Astrocyte (in vitro differentiated cells and primary cell): ENCODE measurements around the gene WDR83. TPM values are rescaled to one million over a fixed set of nuclear protein-coding genes. Genes with fewer than 3 reads are reported as not detected.
"Not testable (repeated sequence)": the region's sequence is repeated elsewhere in the genome, so short reads cannot be mapped to it uniquely, and the experiment has no call there.

Source experiments
- DNase-seq: peaks from one replicate; pipeline ENCODE4 v3.0.0-alpha.2; 2010; ENCODE audit warnings: low read depth
- FAIRE-seq: peaks from 2 replicates; lab custom pipeline; 2011; peaks lifted over from hg19 to GRCh38; lab: Jason Lieb, UNC
- H2AFZ ChIP-seq: 2 replicates; pipeline ENCODE4 v1.6.0; 2012; ENCODE audit warnings: low read depth, low read length, inconsistent platforms
- H3K27ac ChIP-seq: 2 replicates; pipeline ENCODE4 v1.5.1; 2011; ENCODE audit warnings: low read depth, low read length, inconsistent platforms
- H3K27me3 ChIP-seq: 2 replicates; pipeline ENCODE4 v1.6.0; 2011; ENCODE audit warnings: low read length, inconsistent platforms; ENCODE audit not compliant: insufficient read depth
- H3K36me3 ChIP-seq: 2 replicates; pipeline ENCODE4 v1.5.1; 2011; ENCODE audit warnings: low read length, inconsistent platforms; ENCODE audit not compliant: insufficient read depth
- H3K4me1 ChIP-seq: 2 replicates; pipeline ENCODE4 v1.5.1; 2011; ENCODE audit warnings: low read length, inconsistent platforms; ENCODE audit not compliant: insufficient read depth
- H3K4me2 ChIP-seq: 2 replicates; pipeline ENCODE4 v1.6.0; 2012; ENCODE audit warnings: low read length, inconsistent platforms
- H3K4me3 ChIP-seq: 2 replicates; pipeline ENCODE4 v1.5.1; 2011; ENCODE audit warnings: low read depth, mild to moderate bottlenecking, low read length, inconsistent platforms; ENCODE audit not compliant: insufficient read depth
- H3K79me2 ChIP-seq: 2 replicates; pipeline ENCODE4 v1.6.0; 2012; ENCODE audit warnings: mild to moderate bottlenecking, low read length, inconsistent platforms; ENCODE audit not compliant: insufficient read depth
- H3K9ac ChIP-seq: 2 replicates; pipeline ENCODE4 v1.6.0; 2012; ENCODE audit warnings: mild to moderate bottlenecking, low read length, inconsistent platforms
- H3K9me3 ChIP-seq: 2 replicates; pipeline ENCODE4 v1.5.1; 2012; ENCODE audit warnings: low read depth, mild to moderate bottlenecking, low read length, inconsistent platforms; ENCODE audit not compliant: insufficient read depth
- H4K20me1 ChIP-seq: 2 replicates; pipeline ENCODE4 v1.6.0; 2012; ENCODE audit warnings: low read length, inconsistent platforms; ENCODE audit not compliant: insufficient read depth
- H3K27ac Mint-ChIP-seq: one replicate; pipeline ENCODE4 v1.8.0; 2021; ENCODE audit warnings: mild to moderate bottlenecking, mixed read lengths; ENCODE audit not compliant: unreplicated experiment
- H3K27me3 Mint-ChIP-seq: one replicate; pipeline ENCODE4 v1.8.0; 2021; ENCODE audit warnings: low read depth, mixed read lengths; ENCODE audit not compliant: unreplicated experiment
- H3K36me3 Mint-ChIP-seq: one replicate; pipeline ENCODE4 v1.8.0; 2021; ENCODE audit warnings: low read depth, mixed read lengths; ENCODE audit not compliant: unreplicated experiment
- H3K4me1 Mint-ChIP-seq: one replicate; pipeline ENCODE4 v1.8.0; 2021; ENCODE audit warnings: low read depth, mixed read lengths; ENCODE audit not compliant: unreplicated experiment
- H3K4me3 Mint-ChIP-seq: one replicate; pipeline ENCODE4 v1.8.0; 2021; ENCODE audit warnings: mild to moderate bottlenecking, moderate library complexity, mixed read lengths; ENCODE audit not compliant: unreplicated experiment
- H3K9me3 Mint-ChIP-seq: one replicate; pipeline ENCODE4 v1.8.0; 2021; ENCODE audit warnings: mild to moderate bottlenecking, mixed read lengths; ENCODE audit not compliant: unreplicated experiment
- CTCF ChIP-seq: IDR thresholded peaks from 2 replicates; pipeline ENCODE4 v1.5.1; 2011; ENCODE audit warnings: low read depth, mild to moderate bottlenecking, inconsistent platforms, low read length, moderate library complexity; ENCODE audit not compliant: insufficient read depth
- EZH2 ChIP-seq: IDR thresholded peaks from 2 replicates; pipeline ENCODE4 v1.6.1; 2012; ENCODE audit warnings: mild to moderate bottlenecking, low read length, inconsistent platforms; ENCODE audit not compliant: insufficient read depth
- total RNA-seq: library from RNA; stranded (reverse); gene quantifications from 2 replicates; pipeline ENCODE4 v1.2.1, GENCODE V29; 2021

Gene WDR83
- total RNA-seq, 1 donor from 2014 or later, result 13.3 TPM

DNA sequence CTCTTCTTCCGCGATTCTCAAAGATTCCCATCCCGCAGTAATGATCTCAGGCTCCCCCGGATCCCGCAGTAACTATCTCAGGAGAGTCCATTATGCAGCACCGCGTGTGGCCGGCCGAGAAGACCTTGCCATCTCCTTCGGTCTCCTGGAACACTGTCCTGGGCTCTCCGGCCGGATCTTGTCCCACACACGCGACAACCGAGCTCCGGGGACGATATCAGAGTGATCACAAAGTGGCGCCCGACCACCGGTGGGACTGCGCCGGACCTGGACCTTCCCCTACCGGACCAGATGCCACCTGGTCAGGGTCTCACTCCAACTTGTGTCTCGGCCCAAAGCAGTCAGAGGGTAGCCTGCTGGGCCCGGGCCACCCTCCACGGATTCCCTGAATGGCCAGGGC is 24.1 kb upstream of the WDR83 start:
- H3K36me3 ChIP-seq, result no peaks in the 10 kb centered on the region
- no peak overlapping the region for H3K4me2 ChIP-seq
- H3K27me3 ChIP-seq, result no peaks in the 10 kb centered on the region
- Mint-ChIP-seq H3K27ac (no peak overlapping the region), H3K4me1 (no peaks in the 10 kb centered on the region), H3K36me3 (peaks cover 16% of the 10 kb centered on the region), H3K27me3 (no peaks in the 10 kb centered on the region), H3K9me3 (no peaks in the 10 kb centered on the region), H3K4me3 (no peak overlapping the region)
- H3K27ac ChIP-seq, result no peak overlapping the region
- no peak overlapping the region for H3K4me3 ChIP-seq
- no peaks in the 10 kb centered on the region for H3K79me2 ChIP-seq
- H4K20me1 ChIP-seq, result no peaks in the 10 kb centered on the region
- H3K9ac ChIP-seq, result no peak overlapping the region
- H3K4me1 ChIP-seq, result peaks cover 5% of the 10 kb centered on the region
- peaks cover 4% of the 10 kb centered on the region for H3K9me3 ChIP-seq
- no peak for FAIRE-seq
- DNase-seq, result no peak
- no peak overlapping the region for H2AFZ ChIP-seq
- TF ChIP-seq EZH2 (no peak), CTCF (no peak)

- H3K4me3 Mint-ChIP-seq, H3K27me3 ChIP-seq, H3K4me2 ChIP-seq, H3K27ac ChIP-seq, H3K27me3 Mint-ChIP-seq, H3K9ac ChIP-seq, H3K79me2 ChIP-seq, H4K20me1 ChIP-seq, H3K27ac Mint-ChIP-seq, H3K4me1 Mint-ChIP-seq, H3K4me3 ChIP-seq, H3K4me1 ChIP-seq, H3K9me3 ChIP-seq, FAIRE-seq, H3K9me3 Mint-ChIP-seq, H3K36me3 ChIP-seq, H2AFZ ChIP-seq, DNase-seq: not testable (repeated sequence)
- peaks cover 19% of the 10 kb centered on the region for H3K36me3 Mint-ChIP-seq
Measured at GRCh38 chr19:12643716-12644115, 22.9 kb upstream of the WDR83 start.

DNA sequence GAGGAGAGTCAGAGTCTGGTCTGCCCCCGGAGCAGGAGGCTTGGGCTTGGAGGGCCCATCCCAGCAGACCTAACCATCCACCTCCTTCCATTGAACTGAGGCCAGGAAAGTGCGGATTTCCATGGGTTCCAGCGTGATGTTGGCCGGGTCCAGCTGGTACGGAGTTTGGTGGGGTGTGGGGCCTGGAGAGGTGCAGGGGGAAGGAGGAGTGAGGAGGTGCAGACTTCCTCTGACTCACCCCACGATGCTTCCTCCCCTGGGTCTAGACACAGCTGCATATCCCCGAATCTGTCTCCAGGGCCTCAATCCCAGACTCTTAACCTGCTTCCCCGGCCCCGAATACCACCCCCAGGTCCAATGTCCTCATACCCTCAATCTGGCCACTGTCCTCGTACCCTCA is 20.1 kb upstream of the WDR83 start:
- H3K27me3 Mint-ChIP-seq, result no peaks in the 10 kb centered on the region
- no peak for TF ChIP-seq CTCF
- no peak for TF ChIP-seq EZH2
- H3K36me3 ChIP-seq, result no peaks in the 10 kb centered on the region
- H3K27ac ChIP-seq, result no peak overlapping the region
- H3K4me1 ChIP-seq, result no peaks in the 10 kb centered on the region
- H3K79me2 ChIP-seq, result no peaks in the 10 kb centered on the region
- H3K4me2 ChIP-seq, result no peak overlapping the region
- H3K36me3 Mint-ChIP-seq, result peaks cover 21% of the 10 kb centered on the region
- no peak overlapping the region for H3K4me3 ChIP-seq
- H3K4me1 Mint-ChIP-seq, result no peaks in the 10 kb centered on the region
- no peak for FAIRE-seq
- no peaks in the 10 kb centered on the region for H3K9me3 Mint-ChIP-seq
- no peak overlapping the region for H2AFZ ChIP-seq
- no peak for DNase-seq
- H3K9me3 ChIP-seq, result no peaks in the 10 kb centered on the region
- H3K4me3 Mint-ChIP-seq, result no peak overlapping the region
- no peaks in the 10 kb centered on the region for H4K20me1 ChIP-seq
- H3K27me3 ChIP-seq, result no peaks in the 10 kb centered on the region
- peak overlapping the region; percentile 26 for H3K27ac Mint-ChIP-seq
- H3K9ac ChIP-seq, result no peak overlapping the region
